ENCODE results near the gene CYP17A1. TPM values are rescaled to one million over a fixed set of nuclear protein-coding genes. Genes with fewer than 3 reads are reported as not detected.
A peak's percentile ranks its signal among the peaks of the same experiment; 100 is the strongest.

Gene CYP17A1
- total RNA-seq, 1 experiment from 2014 or later, result 2.1 TPM

DNA sequence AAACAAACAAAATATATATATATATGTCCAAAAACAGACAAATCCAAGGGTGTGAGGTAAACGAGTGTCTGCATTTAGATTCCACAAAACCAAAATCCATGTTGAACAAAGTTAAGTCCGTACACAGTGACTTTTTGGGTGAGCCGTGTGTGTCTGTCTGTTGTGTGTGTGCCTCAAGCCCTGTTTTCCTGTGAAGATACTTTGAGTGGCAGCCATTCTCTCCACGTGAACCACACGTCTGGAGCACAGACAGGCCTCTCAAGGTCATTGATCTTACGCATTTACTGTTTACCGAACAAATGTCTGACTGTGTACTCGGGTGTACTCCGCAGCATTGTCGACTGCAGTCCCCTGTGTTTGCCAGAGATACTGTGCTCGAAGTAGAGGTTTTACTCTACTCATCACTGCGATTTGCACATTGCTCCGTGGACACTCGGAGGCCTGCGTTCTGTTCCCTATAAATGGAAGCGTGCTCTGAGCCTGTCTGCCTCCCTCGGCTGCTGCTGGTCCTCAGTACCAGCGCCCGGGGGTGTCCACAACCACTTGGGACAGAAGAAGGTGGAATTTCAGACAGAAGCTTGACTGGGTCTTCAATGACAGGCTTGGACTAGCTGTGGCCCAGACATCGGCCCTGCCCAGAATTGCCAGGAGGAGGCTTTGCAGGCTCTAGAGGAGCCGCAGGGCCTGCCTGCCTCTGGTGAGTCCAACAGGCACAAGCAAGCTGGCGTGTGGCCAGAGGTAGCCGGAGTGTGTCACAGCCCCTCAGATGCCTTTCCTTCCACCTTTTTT is 22.1 kb downstream of the CYP17A1 start:
- H3K4me3 ChIP-seq (ENCODE audit: low read depth in 2 of 2, low read length in 2 of 2), result no peak overlapping the region
- no peak overlapping the region for H3K27ac ChIP-seq (ENCODE audit: low read length)
- peaks cover 12% of the 10 kb centered on the region for H3K36me3 ChIP-seq (ENCODE audit: control insufficient read depth, insufficient read depth, low read length)
- peak; percentile 40 for ATAC-seq
- no peaks in the 10 kb centered on the region for H3K9me3 ChIP-seq (ENCODE audit: control insufficient read depth, insufficient read depth, low read depth, low read length)
- in situ Hi-C loops (cut with HindIII; ENCODE audit: low pct_unique_long_range_greater_than_20kb, low sequenced_read_pairs), result no loop called here
- intact Hi-C loops (cut with micrococcal nuclease; ENCODE audit: unreplicated experiment), result no loop called here
- BruUV-seq (replicated peaks), result no TSS peak
- TF ChIP-seq POLR2AphosphoS5 (IDR thresholded peaks at IDR 0.05; ENCODE audit: low read depth, low read length), result peak; percentile 8; the same call in 1 of the 2 replicates
- TF ChIP-seq TCF7L2 (IDR thresholded peaks at IDR 0.05; ENCODE audit: low read depth, low read length), result no peak
- ChIA-PET POLR2A (no interaction called here), CTCF (no interaction called here)
- peaks cover 21% of the 10 kb centered on the region; the same call in 1 of the 2 replicates for H3K4me1 ChIP-seq (ENCODE audit: control insufficient read depth, insufficient read depth, low read length)
- no peaks in the 10 kb centered on the region for H3K27me3 ChIP-seq (ENCODE audit: control insufficient read depth, insufficient read depth, low read length)
- DNase-seq (ENCODE audit: low read depth, low spot score), result no peak

DNA sequence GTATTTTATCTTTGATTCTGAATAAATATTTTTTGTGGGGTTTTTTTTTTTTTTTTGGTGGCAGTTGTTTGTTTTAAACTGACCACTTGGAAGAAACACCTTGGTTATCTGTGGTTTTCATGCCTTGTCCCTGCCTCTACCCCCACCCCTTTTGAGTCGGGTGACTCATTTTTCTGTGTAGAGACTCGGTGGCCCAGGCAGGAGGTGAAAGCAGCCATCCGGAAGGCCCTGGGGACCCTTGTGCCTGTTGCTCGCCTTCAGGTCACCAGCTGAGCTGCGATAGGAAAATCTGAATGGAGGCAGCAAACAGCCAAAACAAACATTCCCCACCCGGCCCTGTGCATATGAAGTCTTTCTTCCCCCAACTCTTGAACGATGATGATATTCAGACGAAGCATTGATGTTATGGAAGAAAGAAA is 22.8 kb downstream of the CYP17A1 start:
- no peaks in the 10 kb centered on the region for H3K9me3 ChIP-seq (ENCODE audit: control insufficient read depth, insufficient read depth, low read depth, low read length)
- DNase-seq (ENCODE audit: low read depth, low spot score), result no peak
- H3K4me1 ChIP-seq (ENCODE audit: control insufficient read depth, insufficient read depth, low read length), result peaks cover 21% of the 10 kb centered on the region; the same call in 1 of the 2 replicates
- no peak for ATAC-seq
- no TSS peak for BruUV-seq (replicated peaks)
- in situ Hi-C loops (cut with HindIII; ENCODE audit: low pct_unique_long_range_greater_than_20kb, low sequenced_read_pairs) (no loop called here), intact Hi-C loops (cut with micrococcal nuclease; ENCODE audit: unreplicated experiment) (no loop called here)
- peaks cover 12% of the 10 kb centered on the region for H3K36me3 ChIP-seq (ENCODE audit: control insufficient read depth, insufficient read depth, low read length)
- CTCF ChIA-PET, result no interaction called here
- H3K4me3 ChIP-seq (ENCODE audit: low read depth in 2 of 2, low read length in 2 of 2), result no peak overlapping the region
- no peaks in the 10 kb centered on the region for H3K27me3 ChIP-seq (ENCODE audit: control insufficient read depth, insufficient read depth, low read length)
- POLR2A ChIA-PET, result no interaction called here
- TF ChIP-seq POLR2AphosphoS5 (IDR thresholded peaks at IDR 0.05; ENCODE audit: low read depth, low read length) (no peak), TCF7L2 (IDR thresholded peaks at IDR 0.05; ENCODE audit: low read depth, low read length) (no peak), SIN3A (IDR thresholded peaks at IDR 0.05; ENCODE audit: borderline replicate concordance, insufficient read depth, low read depth, low read length) (no peak)
- TF ChIP-seq, protein P1, sequence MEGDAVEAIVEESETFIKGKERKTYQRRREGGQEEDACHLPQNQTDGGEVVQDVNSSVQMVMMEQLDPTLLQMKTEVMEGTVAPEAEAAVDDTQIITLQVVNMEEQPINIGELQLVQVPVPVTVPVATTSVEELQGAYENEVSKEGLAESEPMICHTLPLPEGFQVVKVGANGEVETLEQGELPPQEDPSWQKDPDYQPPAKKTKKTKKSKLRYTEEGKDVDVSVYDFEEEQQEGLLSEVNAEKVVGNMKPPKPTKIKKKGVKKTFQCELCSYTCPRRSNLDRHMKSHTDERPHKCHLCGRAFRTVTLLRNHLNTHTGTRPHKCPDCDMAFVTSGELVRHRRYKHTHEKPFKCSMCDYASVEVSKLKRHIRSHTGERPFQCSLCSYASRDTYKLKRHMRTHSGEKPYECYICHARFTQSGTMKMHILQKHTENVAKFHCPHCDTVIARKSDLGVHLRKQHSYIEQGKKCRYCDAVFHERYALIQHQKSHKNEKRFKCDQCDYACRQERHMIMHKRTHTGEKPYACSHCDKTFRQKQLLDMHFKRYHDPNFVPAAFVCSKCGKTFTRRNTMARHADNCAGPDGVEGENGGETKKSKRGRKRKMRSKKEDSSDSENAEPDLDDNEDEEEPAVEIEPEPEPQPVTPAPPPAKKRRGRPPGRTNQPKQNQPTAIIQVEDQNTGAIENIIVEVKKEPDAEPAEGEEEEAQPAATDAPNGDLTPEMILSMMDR (IDR thresholded peaks at IDR 0.05), result no peak
- TF ChIP-seq, protein P2, sequence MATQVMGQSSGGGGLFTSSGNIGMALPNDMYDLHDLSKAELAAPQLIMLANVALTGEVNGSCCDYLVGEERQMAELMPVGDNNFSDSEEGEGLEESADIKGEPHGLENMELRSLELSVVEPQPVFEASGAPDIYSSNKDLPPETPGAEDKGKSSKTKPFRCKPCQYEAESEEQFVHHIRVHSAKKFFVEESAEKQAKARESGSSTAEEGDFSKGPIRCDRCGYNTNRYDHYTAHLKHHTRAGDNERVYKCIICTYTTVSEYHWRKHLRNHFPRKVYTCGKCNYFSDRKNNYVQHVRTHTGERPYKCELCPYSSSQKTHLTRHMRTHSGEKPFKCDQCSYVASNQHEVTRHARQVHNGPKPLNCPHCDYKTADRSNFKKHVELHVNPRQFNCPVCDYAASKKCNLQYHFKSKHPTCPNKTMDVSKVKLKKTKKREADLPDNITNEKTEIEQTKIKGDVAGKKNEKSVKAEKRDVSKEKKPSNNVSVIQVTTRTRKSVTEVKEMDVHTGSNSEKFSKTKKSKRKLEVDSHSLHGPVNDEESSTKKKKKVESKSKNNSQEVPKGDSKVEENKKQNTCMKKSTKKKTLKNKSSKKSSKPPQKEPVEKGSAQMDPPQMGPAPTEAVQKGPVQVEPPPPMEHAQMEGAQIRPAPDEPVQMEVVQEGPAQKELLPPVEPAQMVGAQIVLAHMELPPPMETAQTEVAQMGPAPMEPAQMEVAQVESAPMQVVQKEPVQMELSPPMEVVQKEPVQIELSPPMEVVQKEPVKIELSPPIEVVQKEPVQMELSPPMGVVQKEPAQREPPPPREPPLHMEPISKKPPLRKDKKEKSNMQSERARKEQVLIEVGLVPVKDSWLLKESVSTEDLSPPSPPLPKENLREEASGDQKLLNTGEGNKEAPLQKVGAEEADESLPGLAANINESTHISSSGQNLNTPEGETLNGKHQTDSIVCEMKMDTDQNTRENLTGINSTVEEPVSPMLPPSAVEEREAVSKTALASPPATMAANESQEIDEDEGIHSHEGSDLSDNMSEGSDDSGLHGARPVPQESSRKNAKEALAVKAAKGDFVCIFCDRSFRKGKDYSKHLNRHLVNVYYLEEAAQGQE (IDR thresholded peaks at IDR 0.05; ENCODE audit: insufficient read depth in 1 of 2, low read depth in 2 of 2, low read length in 1 of 2), result no peak
- H3K27ac ChIP-seq (ENCODE audit: low read length), result no peak overlapping the region
